NCI-H1105 (cell line): ENCODE results near the gene MRPL44.

Experiments
- DNase-seq: peaks from one replicate; lab custom pipeline; 2025; lab: John Stamatoyannopoulos, UW

The MRPL44 gene

DNA sequence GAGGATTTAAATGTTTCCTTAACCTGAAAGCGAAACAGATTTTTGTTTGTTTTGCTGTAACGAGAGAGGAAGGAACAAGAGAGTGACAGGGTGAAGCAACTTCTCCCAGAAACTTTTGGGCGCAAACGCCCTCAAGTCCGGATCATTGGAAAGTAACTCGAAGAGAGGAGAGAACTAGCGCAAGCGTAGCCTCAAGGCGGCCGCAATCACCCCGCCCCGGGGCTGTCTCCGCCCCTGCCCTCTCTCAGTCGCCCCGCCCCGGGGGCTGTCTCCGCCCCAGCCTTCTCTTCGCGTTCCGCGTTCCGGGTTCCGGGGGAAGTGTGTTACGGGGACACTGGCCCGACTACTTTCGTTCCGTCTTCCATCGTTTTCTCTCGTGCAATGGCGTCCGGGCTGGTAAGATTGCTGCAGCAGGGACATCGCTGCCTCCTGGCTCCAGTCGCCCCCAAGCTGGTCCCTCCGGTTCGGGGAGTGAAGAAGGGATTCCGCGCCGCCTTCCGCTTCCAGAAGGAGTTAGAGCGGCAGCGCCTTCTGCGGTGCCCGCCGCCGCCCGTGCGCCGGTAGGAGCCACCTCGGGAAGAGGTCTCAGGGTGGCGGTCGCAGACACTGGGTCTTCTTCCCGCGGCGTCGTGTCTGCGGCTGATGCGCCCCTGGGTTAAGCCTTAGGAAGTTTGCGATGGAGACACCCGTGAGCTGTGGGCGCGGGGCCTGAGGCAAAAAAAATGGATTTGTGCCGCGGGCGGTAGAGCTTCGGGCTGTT, at the start of gene MRPL44:
Gene MRPL44 (plus strand): TSS at position 372 of the 760 bp plus-strand sequence. CDS start 10 bp downstream, at position 382.
- DNase-seq, result peak; percentile 91

DNA sequence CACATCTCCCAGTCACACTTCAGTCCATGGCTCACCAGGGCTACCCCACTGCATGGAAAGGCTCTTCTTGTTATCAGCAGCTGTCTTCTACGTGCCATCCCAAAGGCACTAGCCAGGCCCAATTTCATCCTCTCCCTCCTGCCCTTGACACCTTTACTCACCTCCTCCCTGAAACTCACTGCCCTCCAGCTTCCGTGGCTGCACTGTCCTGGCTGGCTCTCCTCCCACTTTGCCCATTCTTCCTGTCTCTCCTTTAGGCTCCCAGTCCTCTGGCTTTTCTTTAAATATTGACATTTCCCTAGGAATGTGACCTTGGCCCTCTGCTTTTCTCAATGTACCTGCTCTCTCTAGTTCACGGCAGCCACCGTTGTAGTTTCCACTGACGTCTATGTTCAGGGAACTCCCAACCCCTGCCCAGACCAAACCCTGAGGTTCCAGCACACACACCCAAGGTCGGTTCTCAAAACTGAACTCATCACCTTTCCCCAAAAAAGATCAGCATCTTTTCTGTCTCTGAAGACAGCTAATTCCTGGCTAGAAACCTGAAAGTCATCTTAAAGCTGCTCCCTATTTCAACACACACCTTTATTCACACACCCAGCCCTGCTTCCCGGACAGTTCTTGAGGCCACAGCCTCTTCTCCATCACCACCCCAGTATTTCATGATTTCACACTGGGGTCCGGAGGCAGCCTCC, 48.8 kb upstream of the MRPL44 start:
- no peak for DNase-seq

DNA sequence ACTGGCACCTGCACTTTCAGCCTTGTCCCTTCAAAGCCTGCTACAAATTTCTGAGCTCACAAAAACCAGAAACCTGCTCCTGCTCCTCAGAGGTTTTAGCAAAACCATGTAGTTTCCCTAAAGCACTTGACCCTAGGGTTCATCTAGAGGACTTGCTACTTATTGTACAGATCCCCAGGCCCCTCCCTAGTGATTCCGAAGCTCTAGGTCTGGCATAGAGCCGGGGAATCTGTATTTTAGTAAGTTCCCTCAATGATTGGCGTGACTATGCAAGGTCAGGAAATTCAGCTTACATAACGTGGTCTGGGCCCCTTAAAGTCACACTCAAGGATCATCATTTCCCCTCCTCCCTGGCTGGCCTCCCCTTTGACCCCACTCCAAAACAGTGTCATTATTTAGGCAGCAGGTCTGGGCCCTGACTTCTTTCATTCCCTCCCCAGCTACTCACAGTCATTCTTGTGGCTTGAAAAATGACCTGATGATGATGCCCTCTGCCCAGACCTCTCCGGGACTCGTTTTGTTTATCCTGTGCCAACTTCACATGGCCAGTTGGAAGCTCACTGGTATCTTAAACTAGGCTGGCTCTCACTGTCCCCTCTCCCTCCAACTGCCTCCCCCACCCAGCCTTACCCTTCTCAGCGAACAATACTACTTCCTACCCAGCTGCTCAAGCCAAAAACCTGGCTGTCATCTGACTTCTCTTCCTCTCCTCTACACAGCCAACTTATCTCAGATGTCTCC, 48.1 kb upstream of the MRPL44 start:
- DNase-seq, result no peak

DNA sequence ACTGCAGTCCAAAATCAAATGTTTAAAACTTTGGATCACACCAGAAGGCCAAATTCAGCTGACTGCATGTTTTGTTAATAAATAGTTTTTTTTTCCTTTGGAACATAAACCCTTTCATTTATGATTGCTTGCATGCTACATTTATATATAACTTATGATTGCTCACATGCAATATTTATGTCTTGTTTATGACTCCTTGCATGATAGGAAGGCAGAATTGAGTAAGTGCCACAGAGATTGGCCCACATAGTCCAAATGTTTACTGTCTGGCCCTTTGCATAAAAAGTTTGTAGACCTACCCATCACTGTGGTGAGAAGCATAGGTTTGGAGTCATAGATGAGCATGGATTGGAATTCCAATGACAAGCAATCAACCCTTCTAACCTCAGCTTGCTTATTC, 42.9 kb upstream of the MRPL44 start:
- DNase-seq, result no peak

DNA sequence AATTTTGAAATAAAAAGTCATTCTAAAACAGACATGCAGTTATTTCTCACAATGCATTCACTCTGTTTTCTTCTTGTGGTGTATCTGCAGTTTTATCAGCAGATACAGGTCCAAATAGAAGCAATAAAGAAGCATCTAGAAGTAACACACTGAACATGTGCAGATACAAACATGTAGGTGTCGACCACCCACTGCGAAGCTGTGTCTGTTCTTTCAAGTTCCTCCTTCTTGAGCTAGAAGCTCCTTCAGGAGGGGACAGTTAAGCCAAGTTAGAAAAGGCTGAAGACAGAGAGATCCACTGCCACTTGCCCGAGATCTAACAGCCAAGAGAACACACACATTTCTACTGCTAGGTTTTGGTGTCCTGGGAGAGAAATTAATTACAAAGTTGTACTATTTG, 42.2 kb upstream of the MRPL44 start:
- DNase-seq, result no peak

DNA sequence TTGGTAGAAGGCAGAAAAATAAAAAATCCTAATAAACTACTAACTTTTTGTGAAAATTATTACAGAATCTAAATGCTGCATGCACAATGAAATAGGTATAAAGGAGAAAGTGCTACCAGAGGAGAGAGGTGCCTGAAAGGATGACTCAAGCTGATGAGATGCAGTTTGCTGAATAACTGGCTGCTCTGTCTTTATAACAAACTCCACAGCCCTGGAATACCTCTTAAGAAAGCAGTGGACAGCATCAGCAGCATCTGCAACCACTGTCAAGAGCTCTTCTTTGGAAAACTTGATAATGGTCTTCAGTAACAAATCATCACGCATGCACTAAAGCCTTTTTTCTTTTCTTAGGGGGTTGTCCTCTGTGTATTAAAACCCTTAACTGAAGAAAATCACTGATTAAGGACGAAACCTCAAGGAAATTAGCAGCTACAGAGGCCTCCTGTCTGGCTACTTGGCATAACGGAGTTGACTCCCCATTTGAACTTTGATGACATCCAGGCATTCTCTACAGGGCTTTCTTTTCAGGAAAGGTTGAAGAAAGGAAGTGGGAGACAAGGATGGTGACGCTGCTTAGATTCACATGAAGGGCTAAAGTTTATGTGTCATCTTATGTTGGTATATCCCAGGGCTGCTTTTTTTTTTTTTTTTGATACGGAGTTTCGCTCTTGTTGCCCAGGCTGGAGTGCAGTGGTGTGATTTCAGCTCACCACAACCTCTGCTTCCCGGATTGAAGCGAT, 40.9 kb upstream of the MRPL44 start:
- no peak for DNase-seq

DNA sequence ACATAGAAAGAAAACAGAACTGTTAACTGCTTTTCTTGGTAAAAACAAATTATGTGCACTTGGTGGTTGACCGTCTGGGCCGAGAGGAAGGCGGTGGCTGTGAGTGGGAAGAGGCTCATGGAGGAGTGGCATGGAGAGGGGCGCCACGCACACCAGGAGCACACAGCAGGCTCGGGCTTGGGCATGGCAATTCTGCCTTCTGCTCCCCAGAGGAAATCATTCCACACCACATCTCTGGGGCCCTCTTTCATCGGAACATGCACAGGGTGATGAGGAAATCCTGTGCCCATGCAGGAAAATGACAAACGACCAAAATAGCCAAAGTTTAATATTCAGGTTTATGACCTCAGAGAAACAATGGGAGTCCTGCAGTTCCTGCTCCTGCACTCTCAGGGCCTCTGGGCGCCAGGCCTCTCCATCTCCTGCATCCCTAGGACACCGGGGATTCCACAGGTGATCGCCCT, 38.6 kb upstream of the MRPL44 start:
- no peak for DNase-seq

DNA sequence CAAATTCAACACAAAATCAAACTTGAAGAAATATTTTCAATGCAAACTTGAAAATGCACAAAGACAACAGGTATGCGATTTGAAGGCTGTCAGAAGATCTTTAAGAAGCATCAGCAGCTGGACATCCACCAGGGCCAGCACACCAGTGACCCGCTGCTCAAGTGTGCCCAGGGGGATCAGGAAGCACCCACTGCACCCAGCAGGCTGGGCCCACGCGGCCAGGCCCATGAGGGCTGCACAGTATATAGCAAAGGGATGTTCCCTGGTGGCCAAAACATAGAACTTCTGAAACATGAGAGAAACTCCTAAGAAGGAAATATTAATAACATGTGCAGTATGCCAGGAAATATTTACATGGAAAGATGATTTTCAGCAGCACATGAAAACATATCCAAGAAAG, 37.2 kb upstream of the MRPL44 start:
- no peak for DNase-seq

DNA sequence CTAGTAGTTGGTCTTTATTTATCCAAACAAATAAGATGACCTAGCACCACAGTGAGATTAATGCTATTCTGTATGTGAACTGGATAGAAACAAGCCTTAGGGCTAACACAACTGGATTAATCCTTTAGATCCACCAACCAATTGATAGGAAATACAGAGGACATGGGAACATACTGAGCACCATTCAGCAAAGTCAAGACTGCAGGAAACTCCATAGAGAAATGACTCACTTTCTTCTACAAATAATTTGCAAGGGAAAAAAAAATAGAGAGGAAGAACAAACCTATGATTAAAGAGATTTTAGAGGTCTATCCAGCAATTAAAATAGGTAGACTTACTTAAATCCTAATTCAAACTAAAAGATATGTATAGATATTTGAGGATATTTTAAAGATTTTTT, 36.1 kb upstream of the MRPL44 start:
- no peak for DNase-seq

DNA sequence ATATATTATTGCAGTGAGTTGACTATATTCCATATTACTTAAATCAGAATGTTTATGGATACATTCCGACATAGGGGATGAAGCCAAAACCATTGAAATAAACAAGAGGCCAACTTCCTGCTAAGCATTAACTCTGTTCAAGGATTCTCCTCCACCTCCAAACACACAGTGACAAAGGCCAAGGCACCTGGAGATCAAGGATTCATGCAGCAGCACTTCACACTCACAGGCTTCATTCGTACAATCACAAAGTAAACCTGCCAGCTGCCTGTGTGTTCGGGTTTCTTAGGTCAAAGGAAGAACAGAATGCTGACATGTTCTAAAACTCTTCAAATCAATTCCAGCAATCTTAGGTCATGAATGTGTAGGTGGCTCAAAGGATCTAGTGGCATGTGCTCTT, 35.0 kb upstream of the MRPL44 start:
- no peak for DNase-seq

DNA sequence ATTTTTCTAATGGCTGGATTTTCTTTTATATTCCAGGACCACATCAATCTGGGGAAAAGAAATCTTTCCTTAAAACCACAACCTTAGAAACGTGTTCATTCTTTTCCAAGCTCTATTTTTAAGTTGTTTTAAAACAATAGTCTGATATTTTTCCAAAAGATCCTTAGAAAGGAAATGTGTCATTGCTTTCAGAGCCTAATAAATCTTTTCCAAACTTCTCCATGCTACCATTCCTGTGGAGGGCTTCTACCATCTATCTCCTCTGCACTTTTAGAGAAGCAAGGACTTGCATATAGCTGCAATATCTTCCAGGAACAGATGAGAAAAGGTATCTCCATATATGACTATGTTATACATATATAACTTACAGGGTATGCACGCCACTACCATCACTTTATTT, 33.3 kb upstream of the MRPL44 start:
- no peak for DNase-seq

DNA sequence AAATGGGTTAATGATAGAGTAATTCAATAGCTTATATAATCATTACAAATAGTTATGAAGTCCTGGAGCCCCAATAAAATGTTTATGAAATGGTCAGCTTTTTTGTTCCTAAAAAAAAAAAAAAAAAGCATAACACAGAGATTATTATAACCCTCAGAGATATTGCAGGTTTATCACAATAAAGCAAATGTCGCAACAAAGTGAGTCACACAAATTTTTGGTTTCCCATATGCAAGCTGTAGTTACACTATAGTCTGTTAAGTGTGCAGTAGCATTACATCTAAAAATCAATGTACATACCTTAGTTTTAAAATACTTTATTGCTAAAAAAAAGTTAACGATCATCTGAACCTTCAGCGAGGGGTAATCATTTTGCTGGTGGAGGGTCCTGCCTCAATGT, 32.2 kb upstream of the MRPL44 start:
- DNase-seq, result no peak

DNA sequence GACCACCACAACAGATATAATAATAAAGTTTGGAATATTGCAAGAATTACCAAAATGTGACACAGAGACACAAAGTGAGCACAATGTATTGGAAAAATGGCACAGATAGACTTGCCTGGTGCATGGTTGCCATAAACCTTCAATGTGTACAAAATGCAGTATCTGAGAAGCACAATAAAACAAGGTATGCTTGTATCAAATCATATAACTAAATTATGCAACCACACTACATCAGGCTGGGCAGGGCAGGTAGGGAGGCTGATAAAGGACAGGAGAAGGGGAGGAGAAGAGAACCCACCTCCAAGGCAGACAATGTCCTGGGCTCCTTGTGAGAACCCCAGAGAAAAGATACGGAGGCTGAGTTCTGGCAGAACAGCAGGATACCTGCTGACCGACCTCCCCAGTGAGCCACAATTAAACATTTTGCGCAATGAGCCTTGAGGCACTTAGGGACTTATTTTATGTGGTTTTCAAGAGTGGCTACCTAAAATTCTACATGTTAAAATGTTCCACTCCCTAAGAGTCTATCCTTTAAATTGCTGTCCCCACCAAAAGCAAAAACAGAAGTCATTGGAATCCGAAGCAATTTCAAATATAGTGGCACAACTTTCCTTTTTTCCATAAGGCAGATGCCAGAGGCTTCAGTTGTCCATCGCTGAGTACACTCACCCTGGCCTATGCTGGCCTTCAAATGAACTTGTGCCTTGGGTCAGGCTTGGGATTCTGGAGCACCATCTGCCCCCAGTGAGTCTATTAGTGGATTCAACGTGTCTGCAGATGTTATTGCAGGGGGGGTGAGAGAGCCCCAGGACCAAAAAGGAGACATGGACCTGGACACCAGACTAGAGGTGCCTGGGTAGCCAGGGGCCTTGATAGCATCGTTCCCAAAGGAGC, 28.9 kb upstream of the MRPL44 start:
- DNase-seq, result no peak

DNA sequence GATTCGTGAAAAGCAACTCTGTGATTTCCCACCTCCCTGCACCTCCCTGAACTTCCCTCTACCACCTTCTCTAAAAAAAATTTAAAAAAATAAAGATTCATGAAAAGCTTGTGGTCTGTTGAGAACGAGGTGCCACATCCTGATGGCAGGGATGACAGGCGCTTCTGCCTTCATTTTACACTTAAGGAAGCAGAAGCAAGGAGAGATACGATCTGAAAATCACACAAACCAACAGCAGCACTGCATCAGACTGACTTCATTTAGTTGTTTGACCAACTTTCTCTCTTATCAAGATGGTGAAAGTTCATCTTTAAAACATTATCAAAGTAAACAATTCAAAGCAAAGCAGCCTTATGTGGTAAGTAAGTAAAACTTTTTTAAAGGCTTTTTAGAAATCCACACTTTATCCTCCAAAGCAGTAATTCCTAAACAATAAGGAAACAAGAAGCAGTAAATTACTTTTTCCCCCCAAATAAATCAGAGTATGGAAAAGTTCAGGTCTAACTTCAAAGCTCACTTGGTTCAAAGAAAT, 27.6 kb upstream of the MRPL44 start:
- DNase-seq, result no peak

DNA sequence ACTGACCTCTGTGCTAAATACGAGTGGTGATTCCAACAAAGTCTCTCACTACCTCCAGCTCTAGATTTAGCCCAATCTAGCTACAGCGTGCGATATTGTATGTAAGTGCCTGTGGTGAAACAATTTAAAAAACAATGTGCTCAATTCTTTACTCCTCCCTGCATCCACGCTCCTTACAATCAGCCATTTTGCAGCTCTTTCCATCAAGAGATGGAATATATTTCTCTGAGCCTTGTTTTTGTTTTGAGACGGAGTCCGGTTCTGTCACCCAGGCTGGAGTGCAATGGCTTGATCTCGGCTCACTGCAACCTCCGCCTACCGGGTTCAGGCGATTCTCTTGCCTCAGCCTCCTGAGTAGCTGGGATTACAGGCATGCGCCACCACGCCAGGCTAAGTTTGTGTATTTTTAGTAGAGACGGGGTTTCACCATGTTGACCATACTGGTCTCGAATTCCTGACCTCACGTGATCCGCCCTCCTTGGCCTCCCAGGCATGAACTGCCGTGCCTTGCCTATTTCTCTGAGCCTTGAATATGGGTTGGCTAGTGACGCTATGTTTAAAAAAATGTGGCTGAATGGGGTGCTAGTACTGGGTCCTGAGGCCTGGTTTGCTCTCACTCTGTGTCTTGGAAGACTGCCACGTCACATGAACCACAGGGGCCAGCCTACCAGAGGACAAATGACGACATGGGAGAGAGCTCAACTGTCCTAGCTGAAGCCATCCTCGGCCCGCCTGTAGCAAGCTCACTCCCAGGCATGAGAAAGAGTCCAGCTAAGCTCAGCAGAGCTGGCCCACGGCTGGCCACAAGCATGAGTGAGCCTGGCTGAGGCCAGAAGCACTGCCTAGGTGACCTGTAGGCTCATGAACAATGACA, 26.9 kb upstream of the MRPL44 start:
- no peak for DNase-seq

DNA sequence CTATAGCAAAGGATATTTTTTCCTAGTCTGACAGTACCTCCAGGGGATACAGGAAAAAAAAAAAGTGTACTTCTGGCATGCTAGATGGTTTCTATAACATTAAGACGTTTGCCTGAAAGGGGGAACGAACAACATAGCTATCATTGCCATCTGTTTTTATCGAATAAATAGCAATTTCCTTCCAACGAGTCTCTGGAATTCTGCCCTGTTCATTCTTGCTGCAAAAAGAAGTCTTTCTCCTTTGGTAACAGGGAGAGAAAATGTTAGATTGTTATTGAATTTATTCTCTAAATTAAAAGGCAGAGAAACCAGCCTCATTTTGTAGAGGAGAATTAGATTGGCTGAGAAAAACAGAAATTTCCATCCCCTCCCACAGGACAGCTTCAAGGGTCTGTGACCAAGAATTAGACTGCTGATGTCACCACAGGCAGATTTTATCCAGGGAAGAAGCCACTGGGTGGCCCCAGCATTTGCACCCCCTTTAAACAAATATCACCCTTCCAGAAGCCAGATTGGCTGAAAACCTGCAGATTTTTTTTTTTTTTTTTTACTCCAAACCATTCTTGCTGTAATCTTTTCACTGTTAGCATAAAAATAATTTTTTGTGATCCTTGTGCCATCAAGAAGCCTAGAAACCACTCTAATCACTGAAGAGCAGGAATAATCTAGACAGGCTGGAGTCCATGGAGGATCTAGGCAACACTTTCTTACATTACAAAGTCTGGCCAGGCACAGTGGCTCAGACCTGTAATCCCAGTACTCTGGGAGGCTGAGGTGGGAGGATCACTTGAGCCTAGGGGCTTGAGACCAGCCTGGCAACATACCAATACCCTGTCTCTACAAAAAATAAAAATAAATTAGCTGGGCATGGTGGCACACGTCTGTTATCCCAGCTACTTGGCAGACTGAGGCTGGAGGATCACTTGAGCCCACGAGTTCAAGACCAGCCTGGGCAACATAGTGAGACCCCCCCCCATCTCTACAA, 24.2 kb upstream of the MRPL44 start:
- no peak for DNase-seq

DNA sequence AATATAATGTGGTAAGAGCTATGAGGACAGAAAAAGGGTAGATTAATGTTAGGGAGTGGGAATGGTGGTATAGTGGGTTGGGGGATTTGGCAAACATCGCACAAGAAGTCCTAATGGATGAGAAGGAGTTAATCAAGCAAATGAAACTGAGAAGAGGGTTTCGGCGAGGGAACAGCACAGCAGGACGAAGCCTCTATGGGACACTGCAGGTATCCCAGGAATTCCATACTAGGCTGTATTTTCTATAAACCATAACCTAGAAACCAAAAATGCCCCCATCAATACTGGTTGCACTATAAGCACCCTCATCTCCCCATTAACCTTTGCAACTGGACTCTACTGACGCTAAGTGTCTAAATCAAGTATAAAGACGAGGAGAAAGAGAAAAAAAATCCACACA, 22.4 kb upstream of the MRPL44 start:
- no peak for DNase-seq

DNA sequence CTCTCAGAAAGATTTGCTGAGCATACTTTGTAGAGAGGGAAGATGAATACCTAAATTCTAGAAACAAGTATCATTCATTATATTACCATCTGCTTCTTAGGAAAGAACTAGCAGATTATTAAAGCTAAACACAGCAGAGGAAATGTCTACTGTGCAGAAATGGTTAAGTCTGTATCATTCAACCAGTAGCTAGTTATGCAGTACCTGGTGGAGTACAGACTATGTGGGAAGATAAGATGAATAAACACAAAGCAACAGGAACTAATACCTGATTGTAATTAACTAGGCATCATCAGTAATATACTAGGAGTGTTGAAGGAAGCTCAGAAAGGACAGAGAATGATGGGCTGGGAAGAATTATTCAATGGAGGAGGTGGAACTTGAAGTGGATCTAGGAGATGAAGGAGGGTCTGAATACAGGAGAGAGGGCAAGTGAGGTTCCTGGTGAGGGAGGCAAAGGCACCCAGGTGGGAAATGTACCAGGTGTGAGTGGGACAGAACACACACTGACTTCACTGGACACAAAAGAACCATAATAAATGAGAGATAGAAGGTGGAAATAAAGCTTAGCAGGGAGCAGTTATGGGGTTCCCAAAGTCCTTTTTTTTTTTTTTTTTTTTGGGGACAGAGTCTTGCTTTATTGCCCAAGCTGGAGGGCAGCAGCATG, 21.7 kb upstream of the MRPL44 start:
- DNase-seq, result no peak
